A549 (cell line): Measurements from ENCODE around the gene EPB41L4B. TPM values are rescaled to one million over a fixed set of nuclear protein-coding genes. Genes with fewer than 3 reads are reported as not detected.

Experiments
- ATAC-seq, 2 experiments: fragments of 200-7000 bp in 1 of 2; fragments of >200 bp in 1 of 2; cut with Nextera tagmentation in 1 of 2; cut with Tn5 transposase in 1 of 2; 3 replicates each; pipeline versions ENCODE4 v1.8.0 to v1.9.1; 2018 to 2020; ENCODE audit warnings: mild to moderate bottlenecking in 1 of 2, moderate library complexity in 1 of 2
- CTCF ChIA-PET: fragments of 300-600 bp; sonication (Branson Sonifier 250); formaldehyde crosslinking; extraction: SDS; loops from one replicate; lab custom pipeline; 2021; ENCODE audit warnings: antibody characterized with exemption, inconsistent platforms; lab: Yijun Ruan, JAX
- POLR2A ChIA-PET: fragments of 350-600 bp; formaldehyde crosslinking; extraction: SDS; loops from one replicate; lab custom pipeline; 2021; ENCODE audit warnings: antibody characterized with exemption, inconsistent platforms; lab: Yijun Ruan, JAX
- DNase-seq, 2 experiments: peaks; one replicate each; pipeline versions ENCODE4 v3.0.0 to v3.0.0-alpha.2; 2011 to 2016; ENCODE audit warnings: low read depth in 1 of 2, low spot score in 1 of 2
- FAIRE-seq: peaks from 2 replicates; lab custom pipeline; 2011; peaks lifted over from hg19 to GRCh38; lab: Jason Lieb, UNC
- H3K27ac ChIP-seq, 2 experiments: fragments of >200 bp; sonication (Bioruptor Twin); formaldehyde crosslinking; 3 replicates each; pipeline ENCODE4 v1.5.1; 2016 to 2017
- H3K4me1 ChIP-seq: fragments of >200 bp; sonication (Bioruptor Twin); formaldehyde crosslinking; 3 replicates; pipeline ENCODE4 v1.6.1; 2016
- H3K4me2 ChIP-seq: fragments of >200 bp; sonication (Bioruptor Twin); formaldehyde crosslinking; 3 replicates; pipeline ENCODE4 v1.6.1; 2016
- H3K4me3 ChIP-seq: fragments of >200 bp; sonication (Bioruptor Twin); formaldehyde crosslinking; 3 replicates; pipeline ENCODE4 v1.5.1; 2016
- H3K9me3 ChIP-seq: fragments of >200 bp; sonication (Bioruptor Twin); formaldehyde crosslinking; 3 replicates; pipeline ENCODE4 v1.6.1; 2016
- CBX2 ChIP-seq: fragments of 200-600 bp; sonication (generic); IDR thresholded peaks from 2 replicates; pipeline ENCODE4 v1.6.1; 2016; ENCODE audit warnings: low read depth, mild to moderate bottlenecking, borderline replicate concordance
- CEBPB ChIP-seq, 2 experiments: fragments of >200 bp in 1 of 2; sonication (Bioruptor Twin) in 1 of 2; formaldehyde crosslinking in 1 of 2; IDR thresholded peaks; 2 replicates each; pipeline ENCODE4 v1.6.1; 2012 to 2016
- EHF ChIP-seq: fragments of 250-450 bp; sonication (Bioruptor Pico); IDR thresholded peaks from 2 replicates; pipeline ENCODE4 v1.5.0; 2020; ENCODE audit warnings: mild to moderate bottlenecking
- EP300 ChIP-seq, 2 experiments: fragments of >200 bp; sonication (Bioruptor Twin); formaldehyde crosslinking; IDR thresholded peaks; 2 replicates in 1 of 2; 3 replicates in 1 of 2; pipeline ENCODE4 v1.6.1; 2016 to 2017
- ESRRA ChIP-seq: fragments of 150-350 bp; IDR thresholded peaks from 2 replicates; pipeline ENCODE4 v1.6.1; 2014; ENCODE audit warnings: mild to moderate bottlenecking, low read length, borderline replicate concordance
- FOXS1 ChIP-seq: fragments of 250-450 bp; sonication (Bioruptor Pico); IDR thresholded peaks from 2 replicates; pipeline ENCODE4 v1.5.0; 2020; ENCODE audit warnings: mild to moderate bottlenecking, moderate library complexity
- GATA3 ChIP-seq: IDR thresholded peaks from 2 replicates; pipeline ENCODE4 v1.6.1; 2012; ENCODE audit warnings: borderline replicate concordance
- HES2 ChIP-seq: fragments of >200 bp; sonication (Bioruptor Twin); formaldehyde crosslinking; IDR thresholded peaks from 2 replicates; pipeline ENCODE4 v1.6.1; 2016
- HMGXB4 ChIP-seq: fragments of 250-450 bp; sonication (Bioruptor Pico); IDR thresholded peaks from 2 replicates; pipeline ENCODE4 v1.5.0; 2021; ENCODE audit warnings: mild to moderate bottlenecking, moderate library complexity, borderline replicate concordance
- HOXA7 ChIP-seq: fragments of 250-450 bp; sonication (Bioruptor Pico); IDR thresholded peaks from 2 replicates; pipeline ENCODE4 v1.5.0; 2020; ENCODE audit warnings: mild to moderate bottlenecking, moderate library complexity
- JUNB ChIP-seq: fragments of >200 bp; sonication (Bioruptor Twin); formaldehyde crosslinking; IDR thresholded peaks from 2 replicates; pipeline ENCODE4 v1.6.1; 2016
- KDM5A ChIP-seq: fragments of 200-600 bp; sonication (generic); IDR thresholded peaks from 2 replicates; pipeline ENCODE4 v1.6.1; 2016; ENCODE audit warnings: antibody characterized with exemption, mild to moderate bottlenecking
- MAFK ChIP-seq: fragments of 450-650 bp; IDR thresholded peaks from 2 replicates; pipeline ENCODE4 v1.6.1; 2014; ENCODE audit not compliant: partially characterized antibody
- NR3C1 ChIP-seq: fragments of >200 bp; sonication (Bioruptor Twin); formaldehyde crosslinking; IDR thresholded peaks from 3 replicates; pipeline ENCODE4 v1.6.1; 2017
- PBX3 ChIP-seq: IDR thresholded peaks from 2 replicates; pipeline ENCODE4 v1.6.1; 2012
- PHF8 ChIP-seq: fragments of 200-600 bp; sonication (generic); IDR thresholded peaks from 2 replicates; pipeline ENCODE4 v1.6.1; 2016; ENCODE audit warnings: low read depth, mild to moderate bottlenecking, antibody characterized with exemption, moderate library complexity, borderline replicate concordance
- POLR2A ChIP-seq: IDR thresholded peaks from 2 replicates; pipeline ENCODE4 v1.6.1; 2012; ENCODE audit warnings: mild to moderate bottlenecking, low read length
- POLR2AphosphoS2 ChIP-seq: conservative IDR thresholded peaks from 2 replicates; pipeline ENCODE4 v1.6.1; 2012; ENCODE audit warnings: low read length, improper control_type of control experiment, inconsistent platforms
- RAD21 ChIP-seq, 2 experiments: fragments of >200 bp in 1 of 2; sonication (Bioruptor Twin) in 1 of 2; formaldehyde crosslinking in 1 of 2; IDR thresholded peaks in 1 of 2; conservative IDR thresholded peaks in 1 of 2; 2 replicates in 1 of 2; 3 replicates in 1 of 2; pipeline ENCODE4 v1.6.1; 2012 to 2018; ENCODE audit warnings: inconsistent platforms in 1 of 2
- SREBF2 ChIP-seq: fragments of 450-650 bp; IDR thresholded peaks from 2 replicates; pipeline ENCODE4 v1.6.1; 2014; ENCODE audit warnings: mild to moderate bottlenecking, moderate library complexity
- TFCP2L1 ChIP-seq: fragments of 250-450 bp; sonication (Bioruptor Pico); IDR thresholded peaks from 2 replicates; pipeline ENCODE4 v1.5.0; 2021; ENCODE audit warnings: mild to moderate bottlenecking
- ZNF302 ChIP-seq: fragments of 250-450 bp; sonication (Bioruptor Pico); IDR thresholded peaks from 2 replicates; pipeline ENCODE4 v1.9.0; 2021; ENCODE audit warnings: inconsistent platforms, mild to moderate bottlenecking, moderate library complexity
- WGBS: methylation state at CpG from one replicate; pipeline ENCODE4 v1.1.6; 2017; ENCODE audit errors: missing lambda C conversion rate; 5-methylcytosine and 5-hydroxymethylcytosine counted together
- polyA plus RNA-seq, 4 experiments: library from polyadenylated mRNA; depleted of rRNA in 3 of 4; stranded (reverse); fragments of >200 nt; fragmentation: RNase III in 1 of 4; extraction: RNeasy Plus Mini Kit Qiagen cat#74134 plus additional on column Dnase treatment in 1 of 4; gene quantifications; 2 replicates in 3 of 4; 3 replicates in 1 of 4; pipeline ENCODE4 v1.2.3, GENCODE V29; 2011 to 2017
- TF ChIP-seq, protein P1 (sequence below): IDR thresholded peaks from 2 replicates; pipeline ENCODE4 v1.6.1; 2012; ENCODE audit warnings: low read depth, borderline replicate concordance

The EPB41L4B gene
- polyA plus RNA-seq, 2 of the 4 experiments (the other 2 are of a cell fraction): 7.9 to 22.0 TPM

DNA sequence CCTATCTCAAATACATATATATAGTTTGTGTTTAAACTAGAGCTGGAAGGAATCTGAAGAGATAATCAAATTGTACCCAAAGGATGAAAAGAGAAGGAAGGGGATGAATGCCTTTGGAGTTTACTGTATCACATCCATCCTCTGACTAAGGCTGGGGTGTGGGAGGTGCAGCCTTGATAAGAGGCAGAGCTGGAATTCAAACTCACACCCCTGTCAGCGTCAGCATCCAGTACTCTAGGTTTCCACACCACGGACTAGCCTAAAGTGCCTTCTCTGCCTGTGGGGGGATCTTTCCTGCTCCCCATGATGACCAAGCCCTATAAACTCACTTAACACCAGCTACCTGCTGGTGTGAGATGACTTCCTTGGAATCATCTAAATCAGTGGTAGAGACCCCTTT lies 48.1 kb downstream of the EPB41L4B start:
- WGBS: 85% methylated on average over 2 of the region's 2 CpGs
- no peak for ATAC-seq

GRCh38 chr9:109272045-109272444 lies 48.8 kb downstream of the EPB41L4B start:
- WGBS: 89% methylated on average over 4 of the region's 4 CpGs
- CTCF ChIA-PET: interaction anchor here (1.3 to 3.2 kb wide), 3 partner anchors 18 to 29 kb away, joined by 5 to 9 read pairs (median 5); no protein-coding TSS in a partner anchor
- ATAC-seq: no peak
- POLR2A ChIA-PET: no interaction called here
- H3K27ac ChIP-seq: no peak overlapping the region
- no peak overlapping the region for H3K4me2 ChIP-seq
- no peak for TF ChIP-seq JUNB
- no peak for TF ChIP-seq POLR2AphosphoS2
- no peak for TF ChIP-seq FOXS1
- TF ChIP-seq, protein P1, sequence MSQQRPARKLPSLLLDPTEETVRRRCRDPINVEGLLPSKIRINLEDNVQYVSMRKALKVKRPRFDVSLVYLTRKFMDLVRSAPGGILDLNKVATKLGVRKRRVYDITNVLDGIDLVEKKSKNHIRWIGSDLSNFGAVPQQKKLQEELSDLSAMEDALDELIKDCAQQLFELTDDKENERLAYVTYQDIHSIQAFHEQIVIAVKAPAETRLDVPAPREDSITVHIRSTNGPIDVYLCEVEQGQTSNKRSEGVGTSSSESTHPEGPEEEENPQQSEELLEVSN: no peak
- TF ChIP-seq EHF (CRISPR knock-in tag): no peak
- no peak for TF ChIP-seq TFCP2L1 (CRISPR knock-in tag)
- TF ChIP-seq RAD21 (conservative IDR thresholded peaks at IDR 0.05 in 1 of 2, IDR thresholded peaks at IDR 0.05 in 1 of 2): no peak
- TF ChIP-seq CBX2: no peak
- TF ChIP-seq GATA3: no peak
- TF ChIP-seq, all 56 proteins: peak for 0
- FAIRE-seq: no peak
- DNase-seq: no peak
- Histone ChIP-seq H3K4me3 (no peak overlapping the region), H3K9me3 (peaks cover 9% of the 10 kb centered on the region; the same call in 2 of the 3 replicates), H3K4me1 (no peaks in the 10 kb centered on the region)

More for the DNA sequence above, 48.1 kb downstream of the EPB41L4B start:
- FAIRE-seq (no peak), DNase-seq (no peak)
- Histone ChIP-seq H3K4me3 (no peak overlapping the region), H3K27ac (no peak overlapping the region), H3K9me3 (peaks cover 2% of the 10 kb centered on the region; the same call in 1 of the 3 replicates), H3K4me2 (no peak overlapping the region), H3K4me1 (no peaks in the 10 kb centered on the region)
- no peak for TF ChIP-seq MAFK
- TF ChIP-seq GATA3: no peak
- no peak for TF ChIP-seq EHF (CRISPR knock-in tag)
- TF ChIP-seq HMGXB4 (CRISPR knock-in tag): no peak
- TF ChIP-seq HES2: no peak
- TF ChIP-seq, protein P1: no peak
- no peak for TF ChIP-seq EP300 (IDR thresholded peaks at IDR 0.05)
- TF ChIP-seq PHF8: no peak
- no peak for TF ChIP-seq HOXA7 (CRISPR knock-in tag)
- TF ChIP-seq KDM5A: no peak
- TF ChIP-seq SREBF2: no peak
- TF ChIP-seq JUNB: no peak
- TF ChIP-seq FOXS1: no peak
- no peak for TF ChIP-seq CBX2
- no peak for TF ChIP-seq CEBPB (IDR thresholded peaks at IDR 0.05)
- no peak for TF ChIP-seq NR3C1
- TF ChIP-seq PBX3: no peak
- no peak for TF ChIP-seq ESRRA
- no peak for TF ChIP-seq POLR2A
- no peak for TF ChIP-seq ZNF302 (CRISPR knock-in tag)
- CTCF ChIA-PET: interaction anchor here (0.6 to 3.2 kb wide), 3 partner anchors 28 to 47 kb away, joined by 3 to 9 read pairs (median 5); no protein-coding TSS in a partner anchor
- POLR2A ChIA-PET: no interaction called here
